Fibroblast of villous mesenchyme (primary cell): ENCODE results near the gene AIPL1. TPM values are rescaled to one million over a fixed set of nuclear protein-coding genes. Genes with fewer than 3 reads are reported as not detected.

ENCODE experiments used
- DNase-seq: peaks from one replicate; pipeline ENCODE4 v3.0.0-alpha.2; 2010; ENCODE audit warnings: low read depth
- H3K4me3 ChIP-seq: 2 replicates; pipeline ENCODE4 v1.5.1; 2011; ENCODE audit warnings: low read depth, mild to moderate bottlenecking, low read length
- CTCF ChIP-seq: IDR thresholded peaks from 2 replicates; pipeline ENCODE4 v1.5.1; 2012; ENCODE audit warnings: low read depth, mild to moderate bottlenecking, low read length; ENCODE audit not compliant: insufficient read depth
- total RNA-seq: library from RNA; depleted of rRNA; stranded (reverse); fragments of >200 nt; gene quantifications from 2 replicates; pipeline ENCODE4 v1.2.3, GENCODE V29; 2012

Gene AIPL1
- total RNA-seq, 1 donor, result not detected

- H3K4me3 ChIP-seq, result no peak overlapping the region
- no peak for DNase-seq
- no peak for TF ChIP-seq CTCF
These were observed 30.5 kb upstream of the AIPL1 start for GRCh38 chr17:6465206-6466003.

GRCh38 chr17:6464446-6465041 lies 29.6 kb upstream of the AIPL1 start:
- DNase-seq, result no peak
- H3K4me3 ChIP-seq, result no peak overlapping the region
- no peak for TF ChIP-seq CTCF

- DNase-seq, result no peak
- no peak for TF ChIP-seq CTCF
- H3K4me3 ChIP-seq, result no peak overlapping the region
These were observed 28.9 kb upstream of the AIPL1 start for GRCh38 chr17:6463616-6464445.

- no peak for TF ChIP-seq CTCF
- no peak overlapping the region for H3K4me3 ChIP-seq
- no peak for DNase-seq
These were observed 27.8 kb upstream of the AIPL1 start for GRCh38 chr17:6462692-6463091.

GRCh38 chr17:6461792-6462524 lies 27.0 kb upstream of the AIPL1 start:
- H3K4me3 ChIP-seq, result no peak overlapping the region
- DNase-seq, result no peak
- TF ChIP-seq CTCF, result no peak

GRCh38 chr17:6461246-6461645 lies 26.3 kb upstream of the AIPL1 start:
- DNase-seq, result no peak
- no peak overlapping the region for H3K4me3 ChIP-seq
- TF ChIP-seq CTCF, result no peak
